ENCODE measurements around the gene ADAR.
"Not testable (repeated sequence)": the region's sequence is repeated elsewhere in the genome, so short reads cannot be mapped to it uniquely, and the experiment has no call there.

DNA sequence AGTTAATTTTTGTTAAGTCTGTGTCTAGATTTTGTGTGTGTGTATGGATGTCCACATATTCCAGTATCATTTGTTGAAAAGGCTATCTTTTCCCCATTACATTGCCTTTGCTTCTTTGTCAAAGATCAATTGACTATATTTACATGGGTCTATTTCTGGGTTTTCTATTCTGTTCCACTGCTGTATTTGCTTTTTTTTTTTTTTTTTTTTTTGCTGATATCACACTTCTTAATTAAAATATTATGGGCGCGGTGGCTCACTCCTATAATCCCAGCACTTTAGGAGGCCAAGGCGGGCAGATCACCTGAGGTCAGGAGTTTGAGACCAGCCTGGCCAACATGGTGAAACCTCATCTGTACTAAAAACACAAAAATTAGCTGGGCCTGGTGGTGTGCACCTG lies 36.7 kb upstream of the ADAR start:
- TF ChIP-seq, protein P1, sequence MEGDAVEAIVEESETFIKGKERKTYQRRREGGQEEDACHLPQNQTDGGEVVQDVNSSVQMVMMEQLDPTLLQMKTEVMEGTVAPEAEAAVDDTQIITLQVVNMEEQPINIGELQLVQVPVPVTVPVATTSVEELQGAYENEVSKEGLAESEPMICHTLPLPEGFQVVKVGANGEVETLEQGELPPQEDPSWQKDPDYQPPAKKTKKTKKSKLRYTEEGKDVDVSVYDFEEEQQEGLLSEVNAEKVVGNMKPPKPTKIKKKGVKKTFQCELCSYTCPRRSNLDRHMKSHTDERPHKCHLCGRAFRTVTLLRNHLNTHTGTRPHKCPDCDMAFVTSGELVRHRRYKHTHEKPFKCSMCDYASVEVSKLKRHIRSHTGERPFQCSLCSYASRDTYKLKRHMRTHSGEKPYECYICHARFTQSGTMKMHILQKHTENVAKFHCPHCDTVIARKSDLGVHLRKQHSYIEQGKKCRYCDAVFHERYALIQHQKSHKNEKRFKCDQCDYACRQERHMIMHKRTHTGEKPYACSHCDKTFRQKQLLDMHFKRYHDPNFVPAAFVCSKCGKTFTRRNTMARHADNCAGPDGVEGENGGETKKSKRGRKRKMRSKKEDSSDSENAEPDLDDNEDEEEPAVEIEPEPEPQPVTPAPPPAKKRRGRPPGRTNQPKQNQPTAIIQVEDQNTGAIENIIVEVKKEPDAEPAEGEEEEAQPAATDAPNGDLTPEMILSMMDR (IDR thresholded peaks at IDR 0.05), result not testable (repeated sequence)
- not testable (repeated sequence) for TF ChIP-seq POLR2A (IDR thresholded peaks at IDR 0.05)

Data from lower leg skin (tissue), 3 donors.